ENCODE data around the gene PARVB. TPM values are rescaled to one million over a fixed set of nuclear protein-coding genes. Genes with fewer than 3 reads are reported as not detected.
"Not testable (repeated sequence)": the region's sequence is repeated elsewhere in the genome, so short reads cannot be mapped to it uniquely, and the experiment has no call there.

The PARVB gene
- total and polyA plus RNA-seq, 3 experiments from 2014 or later = 6.2 to 84.3 (median 82.1) TPM

GRCh38 chr22:44012591-44012990, 11.5 kb upstream of the PARVB start:
- Histone ChIP-seq H3K9me3 (ENCODE audit: low read length) (no peaks in the 10 kb centered on the region), H3K27me3 (ENCODE audit: insufficient read depth, low read length, poor library complexity, severe bottlenecking) (no peaks in the 10 kb centered on the region), H3K4me1 (ENCODE audit: insufficient read depth, low read length) (no peaks in the 10 kb centered on the region), H3K27ac (ENCODE audit: low read depth, low read length) (no peak overlapping the region), H3K36me3 (ENCODE audit: insufficient read depth, low read length) (no peaks in the 10 kb centered on the region), H3K4me3 (ENCODE audit: low read length) (no peak overlapping the region)
- ChIA-PET CTCF (no interaction called here), POLR2A (no interaction called here)
- Mint-ChIP-seq H3K36me3 (peaks cover 0 to 2% (median 2%) of the 10 kb centered on the region in 3 donors), H3K4me1 (no peaks in the 10 kb centered on the region), H3K9me3 (no peaks in the 10 kb centered on the region), H3K4me3 (no peak overlapping the region), H3K27ac (no peak overlapping the region), H3K27me3 (no peaks in the 10 kb centered on the region)
- no peak for DNase-seq

GRCh38 chr22:44014241-44014640, 9.9 kb upstream of the PARVB start:
- H3K27me3 ChIP-seq (ENCODE audit: insufficient read depth, low read length, poor library complexity, severe bottlenecking) = no peaks in the 10 kb centered on the region
- H3K4me1 ChIP-seq (ENCODE audit: insufficient read depth, low read length) = no peaks in the 10 kb centered on the region
- H3K36me3 ChIP-seq (ENCODE audit: insufficient read depth, low read length) = no peaks in the 10 kb centered on the region
- no peaks in the 10 kb centered on the region for H3K27me3 Mint-ChIP-seq
- H3K9me3 Mint-ChIP-seq = no peaks in the 10 kb centered on the region
- ChIA-PET POLR2A (no interaction called here), CTCF (interaction anchor here (1.9 kb wide), 1 partner anchor 21 kb away, joined by 8 read pairs; no protein-coding TSS in a partner anchor)
- H3K27ac Mint-ChIP-seq = no peak overlapping the region
- no peak for DNase-seq
- no peak overlapping the region for H3K27ac ChIP-seq (ENCODE audit: low read depth, low read length)
- H3K9me3 ChIP-seq (ENCODE audit: low read length) = no peaks in the 10 kb centered on the region
- no peak overlapping the region for H3K4me3 ChIP-seq (ENCODE audit: low read length)
- no peaks in the 10 kb centered on the region for H3K36me3 Mint-ChIP-seq
- no peaks in the 10 kb centered on the region for H3K4me1 Mint-ChIP-seq
- no peak overlapping the region for H3K4me3 Mint-ChIP-seq

GRCh38 chr22:44016586-44016985, 7.5 kb upstream of the PARVB start:
- H3K27me3 ChIP-seq (ENCODE audit: insufficient read depth, low read length, poor library complexity, severe bottlenecking); H3K36me3 ChIP-seq (ENCODE audit: insufficient read depth, low read length); H3K36me3 Mint-ChIP-seq; H3K4me3 ChIP-seq (ENCODE audit: low read length); H3K9me3 ChIP-seq (ENCODE audit: low read length); H3K4me3 Mint-ChIP-seq; CTCF ChIA-PET; H3K27me3 Mint-ChIP-seq; H3K4me1 ChIP-seq (ENCODE audit: insufficient read depth, low read length); DNase-seq; H3K27ac ChIP-seq (ENCODE audit: low read depth, low read length); H3K9me3 Mint-ChIP-seq; H3K4me1 Mint-ChIP-seq; H3K27ac Mint-ChIP-seq: not testable (repeated sequence)
- POLR2A ChIA-PET = interaction anchor here (1.1 kb wide), 1 partner anchor 10 kb away, joined by 3 read pairs; no protein-coding TSS in a partner anchor

GRCh38 chr22:44018594-44018993, 5.5 kb upstream of the PARVB start:
- H3K27me3 ChIP-seq (ENCODE audit: insufficient read depth, low read length, poor library complexity, severe bottlenecking) = no peaks in the 10 kb centered on the region
- no peaks in the 10 kb centered on the region for H3K36me3 ChIP-seq (ENCODE audit: insufficient read depth, low read length)
- Mint-ChIP-seq H3K4me3 (peak overlapping the region in 1 of 7 donors; percentile 37), H3K27ac (peak overlapping the region in 1 of 8 donors; percentile 61), H3K9me3 (no peaks in the 10 kb centered on the region), H3K4me1 (peaks cover 0 to 2% (median under 1%) of the 10 kb centered on the region in 3 donors), H3K36me3 (no peaks in the 10 kb centered on the region), H3K27me3 (no peaks in the 10 kb centered on the region)
- no peaks in the 10 kb centered on the region for H3K9me3 ChIP-seq (ENCODE audit: low read length)
- CTCF ChIA-PET = no interaction called here
- DNase-seq = no peak
- POLR2A ChIA-PET = no interaction called here
- no peaks in the 10 kb centered on the region for H3K4me1 ChIP-seq (ENCODE audit: insufficient read depth, low read length)
- no peak overlapping the region for H3K4me3 ChIP-seq (ENCODE audit: low read length)
- H3K27ac ChIP-seq (ENCODE audit: low read depth, low read length) = no peak overlapping the region

GRCh38 chr22:44019416-44019815, 4.7 kb upstream of the PARVB start:
- POLR2A ChIA-PET = no interaction called here
- Mint-ChIP-seq H3K4me3 (no peak overlapping the region), H3K27me3 (no peaks in the 10 kb centered on the region), H3K27ac (no peak overlapping the region), H3K9me3 (no peaks in the 10 kb centered on the region), H3K36me3 (no peaks in the 10 kb centered on the region), H3K4me1 (peaks cover 0 to 5% (median 3%) of the 10 kb centered on the region in 3 donors)
- Histone ChIP-seq H3K36me3 (ENCODE audit: insufficient read depth, low read length) (no peaks in the 10 kb centered on the region), H3K9me3 (ENCODE audit: low read length) (no peaks in the 10 kb centered on the region), H3K4me3 (ENCODE audit: low read length) (no peak overlapping the region), H3K27ac (ENCODE audit: low read depth, low read length) (no peak overlapping the region), H3K27me3 (ENCODE audit: insufficient read depth, low read length, poor library complexity, severe bottlenecking) (no peaks in the 10 kb centered on the region), H3K4me1 (ENCODE audit: insufficient read depth, low read length) (no peaks in the 10 kb centered on the region)
- CTCF ChIA-PET = interaction anchor here (2.4 kb wide), 1 partner anchor 26 kb away, joined by 9 read pairs; no protein-coding TSS in a partner anchor
- no peak for DNase-seq

- no peaks in the 10 kb centered on the region for H3K9me3 Mint-ChIP-seq
- CTCF ChIA-PET = interaction anchor here (0.7 to 2.4 kb wide), 2 partner anchors 26 to 664 kb away, joined by 3 to 9 read pairs; no protein-coding TSS in a partner anchor
- Histone ChIP-seq H3K27ac (ENCODE audit: low read depth, low read length) (no peak overlapping the region), H3K36me3 (ENCODE audit: insufficient read depth, low read length) (no peaks in the 10 kb centered on the region), H3K4me1 (ENCODE audit: insufficient read depth, low read length) (peaks cover under 1% of the 10 kb centered on the region), H3K4me3 (ENCODE audit: low read length) (no peak overlapping the region), H3K9me3 (ENCODE audit: low read length) (no peaks in the 10 kb centered on the region), H3K27me3 (ENCODE audit: insufficient read depth, low read length, poor library complexity, severe bottlenecking) (no peaks in the 10 kb centered on the region)
- peaks cover 0 to 1% (median 0%) of the 10 kb centered on the region in 3 donors for H3K36me3 Mint-ChIP-seq
- peaks cover 1 to 8% (median 4%) of the 10 kb centered on the region in 3 donors for H3K4me1 Mint-ChIP-seq
- no peaks in the 10 kb centered on the region for H3K27me3 Mint-ChIP-seq
- H3K4me3 Mint-ChIP-seq = no peak overlapping the region
- POLR2A ChIA-PET = no interaction called here
- DNase-seq = no peak
- H3K27ac Mint-ChIP-seq = no peak overlapping the region
Observed at GRCh38 chr22:44019846-44020245, 4.3 kb upstream of the PARVB start.

- H3K9me3 Mint-ChIP-seq = no peaks in the 10 kb centered on the region
- no peaks in the 10 kb centered on the region for H3K9me3 ChIP-seq (ENCODE audit: low read length)
- peak overlapping the region in 1 of 8 donors; percentile 72 for H3K27ac Mint-ChIP-seq
- CTCF ChIA-PET = interaction anchor here (2.4 kb wide), 1 partner anchor 27 kb away, joined by 9 read pairs; no protein-coding TSS in a partner anchor
- peaks cover 11 to 20% (median 12%) of the 10 kb centered on the region in 3 donors for H3K4me1 Mint-ChIP-seq
- H3K36me3 ChIP-seq (ENCODE audit: insufficient read depth, low read length) = no peaks in the 10 kb centered on the region
- POLR2A ChIA-PET = no interaction called here
- no peaks in the 10 kb centered on the region for H3K27me3 ChIP-seq (ENCODE audit: insufficient read depth, low read length, poor library complexity, severe bottlenecking)
- H3K4me3 ChIP-seq (ENCODE audit: low read length) = no peak overlapping the region
- peak overlapping the region in 1 of 7 donors; percentile 70 for H3K4me3 Mint-ChIP-seq
- H3K27me3 Mint-ChIP-seq = no peaks in the 10 kb centered on the region
- peaks cover 10% of the 10 kb centered on the region for H3K4me1 ChIP-seq (ENCODE audit: insufficient read depth, low read length)
- peaks cover 0 to 1% (median 0%) of the 10 kb centered on the region in 3 donors for H3K36me3 Mint-ChIP-seq
- no peak for DNase-seq
- H3K27ac ChIP-seq (ENCODE audit: low read depth, low read length) = no peak overlapping the region
Observed at GRCh38 chr22:44020981-44021380, 3.1 kb upstream of the PARVB start.

GRCh38 chr22:44023404-44024287, 456 bp upstream of the PARVB start:
- Mint-ChIP-seq H3K4me1 (peaks cover 29 to 45% (median 32%) of the 10 kb centered on the region in 3 donors), H3K4me3 (peak overlapping the region; percentile 72 to 92 (median 81)), H3K9me3 (no peaks in the 10 kb centered on the region), H3K36me3 (peaks cover 0 to 1% (median 0%) of the 10 kb centered on the region in 3 donors), H3K27ac (peak overlapping the region in 6 of 8 donors; percentile 10 to 86 (median 66)), H3K27me3 (no peaks in the 10 kb centered on the region)
- H3K27me3 ChIP-seq (ENCODE audit: insufficient read depth, low read length, poor library complexity, severe bottlenecking) = no peaks in the 10 kb centered on the region
- H3K27ac ChIP-seq (ENCODE audit: low read depth, low read length) = peak overlapping the region; percentile 51
- no peaks in the 10 kb centered on the region for H3K36me3 ChIP-seq (ENCODE audit: insufficient read depth, low read length)
- peaks cover 17% of the 10 kb centered on the region for H3K4me1 ChIP-seq (ENCODE audit: insufficient read depth, low read length)
- H3K4me3 ChIP-seq (ENCODE audit: low read length) = no peak overlapping the region
- no peaks in the 10 kb centered on the region for H3K9me3 ChIP-seq (ENCODE audit: low read length)
- CTCF ChIA-PET = no interaction called here
- peak in 2 of 5 donors; percentile 7 to 9 for DNase-seq
- POLR2A ChIA-PET = no interaction called here
